Rectal smooth muscle tissue (tissue), 1 donor: ENCODE measurements around the gene ERMP1.

ENCODE experiments used
- H3K27ac ChIP-seq: one replicate; pipeline ENCODE4 v1.7.0; 2013; ENCODE audit warnings: low read depth, low read length, inconsistent platforms
- H3K27me3 ChIP-seq: one replicate; pipeline ENCODE4 v1.7.0; 2013; ENCODE audit warnings: low read length; ENCODE audit not compliant: control insufficient read depth, insufficient read depth
- H3K36me3 ChIP-seq: one replicate; pipeline ENCODE4 v1.7.0; 2013; ENCODE audit warnings: low read length; ENCODE audit not compliant: control insufficient read depth, insufficient read depth
- H3K4me1 ChIP-seq: one replicate; pipeline ENCODE4 v1.7.0; 2013; ENCODE audit warnings: low read length; ENCODE audit not compliant: control insufficient read depth, insufficient read depth
- H3K4me3 ChIP-seq: one replicate; pipeline ENCODE4 v1.7.0; 2013; ENCODE audit warnings: low read length
- H3K9ac ChIP-seq: one replicate; pipeline ENCODE4 v1.7.0; 2013; ENCODE audit warnings: low read length

The ERMP1 gene

GRCh38 chr9:5869315-5870019, 36.5 kb upstream of the ERMP1 start:
- no peak overlapping the region for H3K27ac ChIP-seq
- H3K9ac ChIP-seq = no peak overlapping the region
- H3K4me3 ChIP-seq = no peak overlapping the region
- H3K27me3 ChIP-seq = no peaks in the 10 kb centered on the region
- H3K36me3 ChIP-seq = no peaks in the 10 kb centered on the region
- no peaks in the 10 kb centered on the region for H3K4me1 ChIP-seq

DNA sequence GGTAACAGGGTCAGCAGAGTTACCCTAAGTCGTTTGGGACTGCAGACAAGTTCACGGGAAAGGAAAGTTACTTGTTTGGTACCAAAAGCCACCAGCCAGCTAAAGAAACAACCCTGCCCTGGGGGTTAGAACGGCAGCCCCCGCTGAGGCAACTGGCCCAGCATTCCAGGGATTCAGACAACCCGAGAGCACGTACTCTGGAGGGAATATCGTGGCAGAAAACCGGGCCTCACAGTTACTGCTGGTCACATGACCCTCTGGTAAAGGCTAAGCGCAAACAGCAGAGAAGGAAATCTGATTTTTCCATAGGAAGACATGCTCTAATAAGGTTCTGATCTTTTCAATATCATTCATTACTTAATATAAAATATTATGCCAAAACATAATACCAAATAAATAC, 35.3 kb upstream of the ERMP1 start:
- Histone ChIP-seq H3K9ac (no peak overlapping the region), H3K27me3 (no peaks in the 10 kb centered on the region), H3K4me3 (no peak overlapping the region), H3K27ac (no peak overlapping the region), H3K36me3 (no peaks in the 10 kb centered on the region), H3K4me1 (no peaks in the 10 kb centered on the region)

DNA sequence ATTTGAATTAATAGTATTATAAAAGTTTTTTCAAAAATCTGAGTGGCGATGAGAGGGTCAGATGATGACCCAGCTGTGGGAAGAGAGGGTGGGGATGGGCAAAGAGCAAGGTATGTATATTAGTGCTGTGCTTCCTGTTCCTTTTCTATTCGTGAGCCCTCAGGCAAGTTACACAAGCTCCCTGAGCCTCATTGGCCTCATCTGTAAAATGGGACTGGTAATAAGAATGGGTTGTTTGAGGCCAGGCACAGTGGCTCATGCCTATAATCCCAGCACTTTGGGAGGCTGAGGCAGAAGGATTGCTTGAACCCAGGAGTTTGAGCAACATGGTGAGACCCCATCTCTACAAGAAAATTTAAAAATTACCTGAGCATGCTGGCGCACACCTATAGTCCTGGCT, 33.8 kb upstream of the ERMP1 start:
- H3K4me1 ChIP-seq = no peaks in the 10 kb centered on the region

DNA sequence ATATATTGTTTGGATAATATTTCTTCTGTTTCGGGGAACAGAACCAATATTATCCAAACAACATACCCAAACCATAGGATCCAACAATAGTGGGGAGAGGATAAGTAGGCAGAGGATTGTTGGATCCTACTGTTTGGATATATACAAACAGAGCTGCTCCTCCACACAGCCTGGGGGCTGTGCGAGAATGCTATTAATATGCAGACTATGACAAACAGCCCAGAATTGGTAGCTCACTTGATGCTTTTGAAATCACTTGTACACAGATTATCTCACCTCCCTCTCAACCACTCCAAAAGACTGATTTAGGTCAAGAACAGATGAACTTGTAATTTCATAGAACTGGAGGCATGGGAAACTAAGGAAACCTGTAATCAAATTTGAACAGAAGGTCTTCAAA, 33.4 kb upstream of the ERMP1 start:
- H3K27me3 ChIP-seq = no peaks in the 10 kb centered on the region
- no peak overlapping the region for H3K27ac ChIP-seq
- no peaks in the 10 kb centered on the region for H3K4me1 ChIP-seq
- H3K4me3 ChIP-seq = no peak overlapping the region
- no peaks in the 10 kb centered on the region for H3K36me3 ChIP-seq
- no peak overlapping the region for H3K9ac ChIP-seq

More for the DNA sequence above, 33.8 kb upstream of the ERMP1 start:
- Histone ChIP-seq H3K27ac (no peak overlapping the region), H3K36me3 (no peaks in the 10 kb centered on the region), H3K4me3 (no peak overlapping the region), H3K27me3 (no peaks in the 10 kb centered on the region), H3K9ac (no peak overlapping the region)

DNA sequence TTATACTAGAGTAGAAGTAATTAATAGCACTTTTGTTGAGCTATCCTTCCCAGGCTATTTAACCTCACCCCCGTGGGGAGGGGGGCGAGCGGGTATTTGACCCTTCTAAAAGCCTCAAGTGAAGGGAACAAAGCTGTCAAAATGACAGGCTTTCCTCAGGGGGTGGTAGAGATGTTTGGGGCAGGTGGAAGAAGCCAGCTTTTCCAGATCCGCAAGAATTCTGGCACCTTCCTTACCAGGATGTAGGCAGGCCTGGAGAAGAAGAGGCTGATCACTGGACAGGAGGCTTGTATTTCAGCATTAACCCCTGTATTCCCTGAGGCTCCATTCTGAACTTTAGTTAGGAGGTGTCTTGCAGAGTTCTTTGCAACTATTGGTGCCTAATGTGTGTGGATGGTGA, 31.5 kb upstream of the ERMP1 start:
- Histone ChIP-seq H3K27ac (no peak overlapping the region), H3K4me1 (no peaks in the 10 kb centered on the region), H3K27me3 (no peaks in the 10 kb centered on the region), H3K4me3 (no peak overlapping the region), H3K9ac (no peak overlapping the region), H3K36me3 (no peaks in the 10 kb centered on the region)

DNA sequence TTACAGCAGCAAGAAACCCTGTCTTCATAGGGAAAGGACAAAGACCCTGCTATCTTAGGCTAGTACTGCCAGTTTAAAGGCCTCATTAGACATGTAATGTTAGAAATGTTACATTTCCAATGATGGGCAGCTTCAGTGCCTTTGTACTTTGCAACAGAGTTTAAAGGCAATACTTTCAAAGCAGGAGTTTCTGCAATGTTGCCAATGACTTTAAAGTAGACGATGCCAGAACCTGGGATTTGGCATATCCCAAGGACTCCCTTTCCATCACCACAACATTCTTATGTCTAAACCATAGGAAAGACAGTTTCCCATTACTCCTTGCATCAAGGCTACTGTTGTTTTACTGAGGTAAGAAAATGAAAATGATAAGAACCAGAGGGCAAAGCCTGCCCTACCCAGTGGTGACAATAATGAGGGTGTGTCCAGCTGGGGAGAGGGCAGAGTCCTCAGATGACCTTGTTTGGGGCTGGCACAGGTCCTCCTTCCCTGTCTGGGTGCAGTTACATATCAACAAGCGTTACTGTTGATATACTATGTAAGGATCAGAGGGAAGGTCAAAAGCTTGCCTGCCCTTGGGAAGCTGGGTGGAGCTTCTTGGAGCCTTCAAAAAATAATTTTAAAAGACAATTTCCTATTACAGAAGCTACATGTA, 30.3 kb upstream of the ERMP1 start:
- Histone ChIP-seq H3K4me3 (no peak overlapping the region), H3K4me1 (no peaks in the 10 kb centered on the region), H3K27ac (no peak overlapping the region), H3K36me3 (no peaks in the 10 kb centered on the region), H3K9ac (no peak overlapping the region), H3K27me3 (no peaks in the 10 kb centered on the region)

GRCh38 chr9:5858833-5859232, 25.9 kb upstream of the ERMP1 start:
- Histone ChIP-seq H3K27ac (no peak overlapping the region), H3K36me3 (no peaks in the 10 kb centered on the region), H3K4me1 (no peaks in the 10 kb centered on the region), H3K4me3 (no peak overlapping the region), H3K27me3 (no peaks in the 10 kb centered on the region), H3K9ac (no peak overlapping the region)

- no peak overlapping the region for H3K4me3 ChIP-seq
- no peaks in the 10 kb centered on the region for H3K4me1 ChIP-seq
- no peaks in the 10 kb centered on the region for H3K36me3 ChIP-seq
- no peaks in the 10 kb centered on the region for H3K27me3 ChIP-seq
- no peak overlapping the region for H3K9ac ChIP-seq
- H3K27ac ChIP-seq = no peak overlapping the region
Observed at GRCh38 chr9:5857928-5858327, 25.0 kb upstream of the ERMP1 start.

- no peaks in the 10 kb centered on the region for H3K4me1 ChIP-seq
- H3K9ac ChIP-seq = no peak overlapping the region
- no peak overlapping the region for H3K4me3 ChIP-seq
- H3K27ac ChIP-seq = no peak overlapping the region
- H3K36me3 ChIP-seq = no peaks in the 10 kb centered on the region
- H3K27me3 ChIP-seq = no peaks in the 10 kb centered on the region
Observed at GRCh38 chr9:5854063-5854790, 21.3 kb upstream of the ERMP1 start.

DNA sequence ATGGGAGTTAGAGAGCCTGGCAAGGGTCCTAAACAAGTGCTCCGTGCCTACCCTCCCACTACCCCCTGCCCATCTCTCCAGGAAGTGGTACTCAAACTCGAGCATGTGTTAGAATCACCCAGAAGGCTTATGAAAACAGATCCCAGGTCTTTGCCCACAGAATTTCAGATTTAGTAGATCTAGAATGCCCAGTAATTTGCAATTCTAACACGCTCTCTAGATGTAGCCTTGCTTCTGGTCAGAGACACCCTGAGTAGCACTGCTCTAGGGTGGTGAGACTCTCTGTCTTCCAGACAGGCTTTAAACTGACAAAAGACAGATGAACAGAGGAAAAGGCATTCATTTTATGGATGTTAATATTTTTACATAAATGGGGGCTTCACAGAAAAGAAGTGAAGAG, 20.7 kb upstream of the ERMP1 start:
- Histone ChIP-seq H3K27ac (no peak overlapping the region), H3K4me3 (no peak overlapping the region), H3K4me1 (no peaks in the 10 kb centered on the region), H3K27me3 (no peaks in the 10 kb centered on the region), H3K36me3 (no peaks in the 10 kb centered on the region), H3K9ac (no peak overlapping the region)

GRCh38 chr9:5852987-5853386, 20.1 kb upstream of the ERMP1 start:
- Histone ChIP-seq H3K4me3 (no peak overlapping the region), H3K4me1 (no peaks in the 10 kb centered on the region), H3K27ac (no peak overlapping the region), H3K9ac (no peak overlapping the region), H3K36me3 (no peaks in the 10 kb centered on the region), H3K27me3 (no peaks in the 10 kb centered on the region)

DNA sequence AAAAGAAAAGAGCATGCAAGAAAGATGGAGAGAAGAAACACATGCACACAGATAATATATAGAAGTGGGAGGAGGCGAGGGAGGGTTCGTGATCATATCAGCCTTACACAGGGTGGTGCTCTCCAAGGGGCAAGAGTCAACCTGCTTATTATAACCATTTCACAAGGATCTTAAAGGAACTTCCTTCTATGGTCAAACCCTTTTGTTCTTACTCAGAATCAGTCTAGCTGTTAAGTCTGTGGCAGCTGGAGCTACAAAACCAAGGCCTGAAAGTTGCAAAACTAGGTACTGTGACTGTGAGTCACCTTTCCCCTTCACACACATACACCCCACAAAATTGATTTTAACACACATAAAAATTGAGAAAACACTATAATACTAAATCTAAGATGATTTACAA, 18.5 kb upstream of the ERMP1 start:
- Histone ChIP-seq H3K9ac (no peak overlapping the region), H3K27ac (no peak overlapping the region), H3K4me1 (no peaks in the 10 kb centered on the region), H3K4me3 (no peak overlapping the region), H3K36me3 (no peaks in the 10 kb centered on the region), H3K27me3 (no peaks in the 10 kb centered on the region)
